Hippocampal formation (tissue), 2 donors: ENCODE data around the gene ULK4.
"Not testable (repeated sequence)": the region's sequence is repeated elsewhere in the genome, so short reads cannot be mapped to it uniquely, and the experiment has no call there.

Experiments used
- DNase-seq, 2 donors: peaks; one replicate each; lab custom pipeline; 2025; lab: John Stamatoyannopoulos, UW

The ULK4 gene

GRCh38 chr3:41441139-41441538, 520.8 kb downstream of the ULK4 start:
- DNase-seq = no peak

GRCh38 chr3:41436983-41437382, 524.9 kb downstream of the ULK4 start:
- DNase-seq = no peak

- DNase-seq = no peak
Measured at GRCh38 chr3:41434781-41435180, 527.1 kb downstream of the ULK4 start.

GRCh38 chr3:41431386-41431785, 530.5 kb downstream of the ULK4 start:
- DNase-seq = no peak

- DNase-seq = no peak
Measured at GRCh38 chr3:41430886-41431285, 531.0 kb downstream of the ULK4 start.

- no peak for DNase-seq
Measured at GRCh38 chr3:41430391-41430790, 531.5 kb downstream of the ULK4 start.

GRCh38 chr3:41426485-41426884, 535.4 kb downstream of the ULK4 start:
- DNase-seq = no peak

- no peak for DNase-seq
Measured at GRCh38 chr3:41424543-41425300, 537.2 kb downstream of the ULK4 start.

GRCh38 chr3:41419809-41420208, 542.1 kb downstream of the ULK4 start:
- no peak for DNase-seq

GRCh38 chr3:41418961-41419691, 542.8 kb downstream of the ULK4 start:
- DNase-seq = no peak

GRCh38 chr3:41417574-41417973, 544.3 kb downstream of the ULK4 start:
- no peak for DNase-seq

- no peak for DNase-seq
Measured at GRCh38 chr3:41411065-41411464, 550.8 kb downstream of the ULK4 start.

GRCh38 chr3:41405466-41405865, 556.4 kb downstream of the ULK4 start:
- DNase-seq = no peak

GRCh38 chr3:41404582-41404981, 557.3 kb downstream of the ULK4 start:
- DNase-seq = no peak

GRCh38 chr3:41394896-41395295, 567.0 kb downstream of the ULK4 start:
- DNase-seq = no peak

- DNase-seq = not testable (repeated sequence)
Measured at GRCh38 chr3:41370765-41371535, 591.0 kb downstream of the ULK4 start.

GRCh38 chr3:41370307-41370706, 591.6 kb downstream of the ULK4 start:
- no peak for DNase-seq

GRCh38 chr3:41369838-41370237, 592.1 kb downstream of the ULK4 start:
- no peak for DNase-seq

- DNase-seq = no peak
Measured at GRCh38 chr3:41365973-41366372, 595.9 kb downstream of the ULK4 start.

- no peak for DNase-seq
Measured at GRCh38 chr3:41364736-41365135, 597.2 kb downstream of the ULK4 start.

- no peak for DNase-seq
Measured at GRCh38 chr3:41363830-41364523, 597.9 kb downstream of the ULK4 start.
